GM23248 (cell line): ENCODE data around the gene ITPKB.

Experiments used
- EZH2 ChIP-seq: fragments of 200-600 bp; sonication (generic); IDR thresholded peaks from 2 replicates; pipeline ENCODE4 v1.6.1; 2018; ENCODE audit warnings: antibody characterized with exemption, mild to moderate bottlenecking; ENCODE audit not compliant: insufficient read depth, poor library complexity, severe bottlenecking
- EZH2phosphoT487 ChIP-seq: fragments of 200-600 bp; sonication (generic); IDR thresholded peaks from 2 replicates; pipeline ENCODE4 v1.6.1; 2018; ENCODE audit warnings: antibody characterized with exemption, moderate library complexity, mild to moderate bottlenecking, low read depth; ENCODE audit not compliant: insufficient read depth

- TF ChIP-seq EZH2, result no peak
- TF ChIP-seq EZH2phosphoT487, result no peak
Observed at GRCh38 chr1:226617109-226617508, 122.0 kb downstream of the ITPKB start.
